RWPE1 (cell line): ENCODE results near the gene UBAC2.

Experiments used
- CTCF ChIA-PET: fragments of 350-600 bp; sonication (Branson Sonifier 250); formaldehyde crosslinking; extraction: SDS; loops from one replicate; lab custom pipeline; 2021; lab: Yijun Ruan, JAX
- POLR2A ChIA-PET: fragments of 400-600 bp; formaldehyde crosslinking; extraction: SDS; loops from one replicate; lab custom pipeline; 2020; ENCODE audit warnings: antibody characterized with exemption; ENCODE audit not compliant: low non-redundant PET; lab: Yijun Ruan, JAX
- DNase-seq: peaks from one replicate; pipeline ENCODE4 v3.0.0; 2012; ENCODE audit warnings: low spot score
- H3K27ac ChIP-seq: fragments of 450-650 bp; 2 replicates; pipeline ENCODE4 v1.5.1; 2017
- CTCF ChIP-seq: fragments of 450-650 bp; conservative IDR thresholded peaks from 2 replicates; pipeline ENCODE4 v1.5.1; 2017; ENCODE audit warnings: low read depth, mild to moderate bottlenecking

The UBAC2 gene

GRCh38 chr13:99330942-99331341, 130.3 kb downstream of the UBAC2 start:
- no peak for TF ChIP-seq CTCF
- POLR2A ChIA-PET = no interaction called here
- H3K27ac ChIP-seq = no peak overlapping the region
- CTCF ChIA-PET = no interaction called here
- DNase-seq = no peak

GRCh38 chr13:99331881-99332293, 131.2 kb downstream of the UBAC2 start:
- ChIA-PET POLR2A (no interaction called here), CTCF (no interaction called here)
- no peak for TF ChIP-seq CTCF
- H3K27ac ChIP-seq = no peak overlapping the region
- no peak for DNase-seq

- POLR2A ChIA-PET = no interaction called here
- CTCF ChIA-PET = no interaction called here
- DNase-seq = no peak
- no peak for TF ChIP-seq CTCF
- H3K27ac ChIP-seq = no peak overlapping the region
These were observed 131.8 kb downstream of the UBAC2 start for GRCh38 chr13:99332456-99332855.

- ChIA-PET CTCF (interaction anchor here (0.7 kb wide), 1 partner anchor 78 kb away, joined by 7 read pairs; no protein-coding TSS in a partner anchor), POLR2A (interaction anchor here (0.6 kb wide), 1 partner anchor 25 kb away, joined by 3 read pairs; no protein-coding TSS in a partner anchor)
- H3K27ac ChIP-seq = no peak overlapping the region
- DNase-seq = no peak
- no peak for TF ChIP-seq CTCF
These were observed 133.6 kb downstream of the UBAC2 start for GRCh38 chr13:99334221-99334620.

GRCh38 chr13:99335087-99335486, 134.4 kb downstream of the UBAC2 start:
- CTCF ChIA-PET = no interaction called here
- POLR2A ChIA-PET = interaction anchor here (0.6 kb wide), 1 partner anchor 24 kb away, joined by 3 read pairs; no protein-coding TSS in a partner anchor
- no peak for TF ChIP-seq CTCF
- DNase-seq = no peak
- no peak overlapping the region for H3K27ac ChIP-seq

GRCh38 chr13:99335603-99336002, 134.9 kb downstream of the UBAC2 start:
- DNase-seq = no peak
- CTCF ChIA-PET = no interaction called here
- H3K27ac ChIP-seq = no peak overlapping the region
- POLR2A ChIA-PET = no interaction called here
- TF ChIP-seq CTCF = no peak
